GM19452 (cell line): Measurements from ENCODE around the gene STXBP5.
"Not testable (repeated sequence)": the region's sequence is repeated elsewhere in the genome, so short reads cannot be mapped to it uniquely, and the experiment has no call there.

Source experiments
- ATAC-seq: cut with Tn5 transposase; IDR thresholded peaks from one replicate; pipeline ENCODE4 v1.9.1; 2021; ENCODE audit not compliant: unreplicated experiment

Gene STXBP5

DNA sequence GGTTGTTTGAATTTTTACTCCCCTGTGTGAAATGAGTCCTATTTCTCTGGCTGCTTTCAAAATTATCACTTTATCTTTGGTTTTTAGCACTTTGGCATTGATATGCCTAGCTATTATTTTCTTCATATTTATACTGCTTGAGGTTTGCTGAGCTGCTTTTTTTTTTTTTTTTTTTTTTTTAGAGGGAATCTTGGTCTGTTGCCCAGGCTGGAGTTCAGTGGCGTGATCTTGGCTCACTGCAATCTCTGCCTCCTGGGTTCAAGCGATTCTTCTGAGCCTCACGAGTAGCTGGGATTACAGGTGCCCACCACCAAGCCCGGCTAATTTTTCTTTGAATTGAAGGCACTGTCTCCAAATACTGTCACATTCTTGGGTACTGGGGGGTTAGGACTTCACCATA, 40.6 kb downstream of the STXBP5 start:
- no peak for ATAC-seq

DNA sequence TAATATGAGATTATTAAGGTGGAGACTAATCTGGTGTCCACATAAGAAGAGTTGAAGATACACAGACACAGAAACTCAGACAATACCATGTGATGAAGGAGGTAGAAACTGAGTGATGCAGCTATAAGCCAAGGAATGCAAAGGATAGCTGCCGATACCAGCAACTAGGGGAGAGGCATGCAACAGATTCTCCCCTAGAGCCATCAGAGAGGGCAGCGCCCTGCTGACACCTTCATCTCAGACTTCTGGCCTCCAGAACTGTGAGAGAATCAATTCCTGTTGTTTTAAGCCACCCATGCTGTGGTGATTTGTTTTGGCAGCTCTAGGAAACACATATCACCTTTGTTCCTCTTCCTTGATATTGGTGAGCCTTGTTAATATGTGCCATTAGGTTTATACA, 41.5 kb downstream of the STXBP5 start:
- no peak for ATAC-seq

DNA sequence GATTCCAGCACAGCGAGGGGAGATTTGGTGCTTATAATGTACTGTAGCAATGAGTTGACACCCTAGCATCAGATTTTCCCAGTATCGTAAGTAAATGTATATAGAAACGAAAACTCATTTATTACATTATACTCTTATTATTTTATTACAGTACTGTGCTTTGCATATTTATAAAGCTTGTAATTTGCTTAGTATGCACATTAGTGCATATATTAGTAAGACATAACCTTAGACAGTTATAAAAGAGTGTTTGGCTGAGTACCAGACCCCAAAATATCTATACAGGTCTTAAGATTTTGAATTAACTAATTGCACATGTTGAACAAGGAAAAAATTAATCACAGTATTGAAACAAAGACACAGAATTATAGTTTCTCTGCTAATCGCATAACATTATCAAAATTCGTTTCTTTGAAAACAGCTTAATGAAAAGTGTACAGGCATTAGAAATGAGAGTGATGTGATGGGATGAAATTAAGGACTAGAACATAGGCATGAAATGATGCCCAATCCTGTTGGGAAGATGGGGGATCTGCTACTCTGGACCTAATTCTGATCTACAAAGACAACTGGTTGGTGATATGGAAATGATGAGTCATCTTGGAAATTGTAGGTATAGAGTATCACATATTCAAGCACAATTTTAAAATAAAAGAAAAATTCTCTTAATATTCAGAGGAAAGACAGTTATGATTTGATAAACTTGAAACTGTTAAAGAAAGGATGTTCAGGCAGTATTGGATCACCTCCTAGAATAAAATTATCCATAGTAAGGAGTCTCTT, 42.8 kb downstream of the STXBP5 start:
- ATAC-seq, result no peak

DNA sequence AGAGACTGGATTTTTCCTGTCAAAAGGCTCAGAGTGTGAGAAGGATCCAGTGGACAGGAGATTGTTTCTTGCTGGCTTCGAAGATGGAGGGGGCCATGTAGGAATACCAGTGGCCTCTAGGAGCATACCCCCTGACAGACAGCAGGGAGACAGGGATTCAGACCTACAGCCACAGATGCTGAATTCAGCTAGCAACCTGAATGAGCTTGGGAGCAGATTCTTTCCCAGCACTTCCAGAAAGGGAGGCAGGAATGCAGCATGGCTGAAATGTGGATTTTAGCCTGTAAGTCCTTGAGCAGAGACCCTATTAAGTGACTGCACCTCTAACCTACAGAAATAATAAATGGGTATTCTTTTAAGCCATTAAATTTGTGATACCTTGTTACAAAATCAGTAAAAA, 44.6 kb downstream of the STXBP5 start:
- no peak for ATAC-seq

DNA sequence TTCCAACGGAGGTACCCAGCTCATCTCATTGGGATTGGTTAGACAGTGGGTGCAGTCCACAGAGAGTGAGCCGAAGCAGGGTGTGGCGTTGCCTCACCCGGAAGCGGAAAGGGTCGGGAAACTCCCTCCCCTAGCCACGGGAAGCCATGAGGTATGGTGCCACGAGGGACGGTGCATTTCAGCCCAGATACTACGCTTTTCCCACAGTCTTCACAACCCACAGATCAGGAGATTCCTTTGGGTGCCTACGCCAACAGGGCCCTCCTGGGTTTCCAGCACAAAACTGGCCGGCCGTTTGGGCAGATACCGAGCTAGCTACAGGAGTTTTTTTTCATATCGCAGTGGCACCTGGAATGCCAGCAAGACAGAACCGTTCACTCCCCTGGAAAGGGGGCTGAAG, 46.9 kb downstream of the STXBP5 start:
- no peak for ATAC-seq

DNA sequence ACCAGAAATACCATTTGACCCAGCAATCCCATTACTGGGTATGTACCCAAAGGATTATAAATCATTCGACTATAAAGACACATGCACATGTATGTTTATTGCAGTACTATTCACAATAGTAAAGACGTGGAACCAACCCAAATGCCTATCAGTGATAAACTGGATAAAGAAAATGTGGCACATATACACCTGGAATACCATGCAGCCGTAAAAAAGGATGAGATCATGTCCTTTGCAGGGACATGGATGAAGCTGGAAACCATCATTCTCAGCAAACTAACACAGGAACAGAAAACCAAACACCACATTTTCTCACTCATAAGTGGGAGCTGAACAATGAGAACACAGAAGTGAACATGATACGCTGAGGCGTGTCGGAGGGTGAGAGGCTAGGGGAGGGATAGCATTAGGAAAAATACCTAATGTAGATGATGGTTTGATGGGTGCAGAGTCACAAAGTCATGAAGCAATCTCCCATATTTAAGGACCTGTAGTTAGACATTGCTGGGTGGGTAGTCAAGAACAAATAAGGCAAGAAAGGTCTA, 50.8 kb downstream of the STXBP5 start:
- not testable (repeated sequence) for ATAC-seq

DNA sequence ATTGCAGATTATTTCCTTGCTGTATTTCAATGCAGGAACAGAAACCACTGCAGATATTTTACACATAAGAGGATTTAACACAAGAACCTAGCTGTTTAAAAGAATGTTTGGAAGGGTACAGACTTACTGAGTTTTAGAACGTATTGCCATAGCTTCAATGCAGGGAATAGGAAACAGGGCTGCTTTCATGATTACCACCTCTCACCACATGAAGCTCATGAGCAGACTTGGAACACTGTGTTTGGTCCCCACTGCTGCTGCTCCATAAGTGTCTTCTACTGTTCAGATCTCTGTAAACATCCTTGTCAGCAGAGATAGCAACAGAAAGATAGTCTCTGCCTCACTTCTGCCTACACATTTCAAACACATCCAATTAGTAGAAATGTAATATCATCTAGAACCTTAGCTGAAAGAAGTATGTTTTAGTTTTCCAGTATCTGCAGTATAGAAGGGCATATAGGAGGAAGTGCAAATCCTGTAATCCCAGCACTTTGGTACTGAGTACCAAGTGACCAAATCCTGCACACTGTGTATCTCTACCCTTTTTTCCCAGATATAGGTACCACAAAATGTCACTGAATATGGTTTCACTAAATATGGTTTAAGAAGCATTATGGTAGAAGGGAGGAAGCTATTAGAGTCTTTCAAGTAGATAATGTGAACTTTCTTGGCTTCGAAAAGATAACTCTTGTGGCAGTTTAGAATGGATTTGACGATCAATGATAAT, 51.9 kb downstream of the STXBP5 start:
- ATAC-seq, result no peak

DNA sequence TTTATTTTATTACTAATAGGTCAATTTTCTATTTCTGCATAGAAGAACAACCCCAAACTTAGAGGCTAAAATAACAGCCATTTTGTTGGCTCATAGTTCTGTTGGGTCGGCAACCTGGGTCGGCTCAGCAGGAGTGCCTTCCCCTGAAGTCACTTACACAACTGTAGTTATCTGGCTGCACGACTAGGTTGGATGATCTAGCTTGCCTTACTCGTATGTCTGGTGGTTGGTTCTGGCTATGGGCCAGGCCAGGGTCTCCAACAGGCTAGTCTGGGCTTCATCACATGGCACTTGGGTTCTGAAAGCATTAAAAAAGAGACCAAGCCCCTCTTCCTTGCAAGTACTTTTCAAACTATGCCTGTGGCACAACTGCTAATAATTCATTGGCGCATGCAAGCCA, 53.5 kb downstream of the STXBP5 start:
- no peak for ATAC-seq

DNA sequence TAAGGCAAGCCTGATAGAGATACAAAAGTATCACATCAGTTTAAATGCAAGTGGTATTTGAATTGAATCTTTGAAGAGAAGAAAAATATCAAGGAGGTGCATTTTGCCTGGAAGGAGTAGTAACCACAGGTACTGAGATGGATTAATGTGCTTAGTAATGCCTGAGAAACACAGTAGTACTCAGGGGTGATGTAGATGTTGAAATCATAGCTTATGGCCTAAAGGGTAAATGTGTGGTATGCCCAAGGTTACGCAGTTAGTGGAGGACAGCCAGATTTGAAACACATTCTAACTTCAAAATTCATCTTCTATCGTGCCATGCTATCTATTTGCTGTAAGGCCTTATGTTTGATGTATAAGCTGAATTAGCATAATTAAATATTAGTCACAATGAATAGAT, 55.9 kb downstream of the STXBP5 start:
- ATAC-seq, result no peak

DNA sequence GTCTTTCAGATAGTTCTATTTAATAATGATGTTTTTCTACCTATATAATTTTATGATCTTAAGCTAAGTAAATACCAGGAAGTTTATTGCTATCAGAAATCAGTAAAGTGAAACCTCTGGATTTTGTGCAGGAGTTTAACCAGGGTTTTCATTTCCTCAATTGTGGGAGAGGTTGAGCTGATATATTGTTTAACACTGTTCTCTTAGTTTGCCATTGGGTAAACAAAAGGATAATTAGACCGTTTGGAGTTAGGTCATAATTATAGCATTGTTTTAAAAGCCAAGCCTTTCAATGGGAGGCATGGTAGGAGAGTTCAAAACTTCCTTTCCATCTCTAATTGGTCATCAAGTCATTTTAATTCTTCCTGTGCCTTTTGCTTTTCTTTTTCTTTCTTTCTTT, 58.7 kb downstream of the STXBP5 start:
- ATAC-seq, result no peak

DNA sequence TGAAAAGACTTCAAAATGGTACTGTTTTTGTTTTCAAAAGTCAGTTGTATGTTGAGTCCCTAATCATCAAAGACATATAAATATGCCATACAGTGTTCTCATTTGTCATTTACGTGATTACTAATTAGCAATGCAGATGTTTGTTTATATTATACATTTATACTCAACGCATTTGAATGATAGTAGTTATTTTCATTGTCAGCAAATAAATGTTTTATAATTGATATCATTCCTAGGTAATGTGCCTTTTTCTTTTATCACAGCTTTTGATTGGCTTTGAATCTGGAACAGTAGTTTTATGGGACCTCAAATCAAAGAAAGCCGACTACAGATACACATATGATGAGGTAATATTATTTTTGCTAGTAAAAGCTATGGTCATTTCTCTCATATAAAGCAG, 62.6 kb downstream of the STXBP5 start:
- no peak for ATAC-seq

DNA sequence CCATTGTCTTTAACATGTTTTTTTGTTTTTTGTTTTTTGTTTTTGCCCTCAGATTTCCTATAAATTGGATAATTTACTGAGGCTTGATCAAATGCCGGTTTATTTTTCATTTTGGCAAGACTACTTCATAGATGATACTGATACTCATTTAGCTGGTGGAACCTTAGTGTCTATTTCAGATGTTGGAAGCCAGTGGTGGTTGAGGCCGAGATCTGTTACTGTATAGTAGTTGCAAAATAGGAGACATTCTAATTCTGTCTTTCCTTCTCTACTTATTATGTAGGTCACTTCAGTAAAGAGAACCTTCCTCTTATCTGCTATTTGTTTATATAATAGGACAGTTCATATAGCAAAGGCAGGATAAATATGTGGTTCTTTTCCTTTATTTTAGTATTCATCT, 63.4 kb downstream of the STXBP5 start:
- no peak for ATAC-seq

DNA sequence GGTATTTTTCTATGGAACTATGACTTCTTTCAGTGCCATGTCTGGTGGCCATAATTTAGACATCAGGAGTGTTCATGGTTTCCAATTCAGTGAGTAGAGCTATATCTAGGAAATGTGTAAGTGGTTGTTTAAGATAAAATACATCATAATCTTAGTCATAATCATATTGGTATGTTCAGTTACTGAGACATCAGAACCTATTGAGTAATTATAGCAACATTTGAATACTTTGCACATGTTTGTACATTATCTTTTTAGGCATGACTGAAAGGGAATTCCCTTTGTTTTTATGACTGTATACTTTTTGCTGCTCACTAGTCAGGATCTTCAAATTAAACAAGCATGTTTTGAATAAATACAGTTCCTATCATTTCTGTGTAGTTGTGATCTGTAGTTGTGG, 64.0 kb downstream of the STXBP5 start:
- no peak for ATAC-seq

DNA sequence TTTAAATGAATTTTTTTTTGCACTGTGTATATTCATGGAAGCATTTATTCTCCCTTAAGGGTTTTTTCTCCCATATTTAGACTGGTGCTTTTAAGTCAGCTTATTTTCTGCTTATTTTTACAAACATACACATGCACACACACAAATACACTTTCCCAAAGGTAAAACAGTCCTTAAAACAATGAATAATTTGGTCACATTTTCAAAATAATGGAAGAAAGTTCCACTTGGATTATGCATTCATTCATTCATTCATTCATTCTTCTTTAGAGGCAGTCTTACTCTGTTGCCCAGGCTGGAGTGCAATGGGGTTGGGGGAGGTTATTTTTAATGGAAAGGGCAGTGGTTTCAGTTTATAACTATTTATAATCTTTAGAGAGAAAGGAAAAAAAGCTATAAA, 69.8 kb downstream of the STXBP5 start:
- ATAC-seq, result no peak

DNA sequence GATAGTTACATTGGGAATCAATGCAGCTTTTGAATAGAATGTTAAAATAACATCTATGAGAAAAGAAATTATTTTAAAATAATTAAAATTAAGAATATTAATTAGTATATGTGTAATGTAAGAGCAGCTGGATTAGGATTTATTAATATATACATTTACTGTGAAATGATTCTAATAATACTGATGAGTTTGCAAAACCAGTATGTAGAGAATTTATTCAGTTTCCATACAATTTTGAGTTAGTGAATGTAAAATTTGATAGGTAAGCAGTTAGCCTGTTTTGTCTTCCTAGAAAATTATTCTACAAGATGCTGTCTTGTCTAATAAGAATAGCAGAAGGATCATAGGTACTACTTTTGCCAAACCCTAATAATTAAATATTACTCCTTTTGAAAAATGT, 70.6 kb downstream of the STXBP5 start:
- ATAC-seq, result no peak

DNA sequence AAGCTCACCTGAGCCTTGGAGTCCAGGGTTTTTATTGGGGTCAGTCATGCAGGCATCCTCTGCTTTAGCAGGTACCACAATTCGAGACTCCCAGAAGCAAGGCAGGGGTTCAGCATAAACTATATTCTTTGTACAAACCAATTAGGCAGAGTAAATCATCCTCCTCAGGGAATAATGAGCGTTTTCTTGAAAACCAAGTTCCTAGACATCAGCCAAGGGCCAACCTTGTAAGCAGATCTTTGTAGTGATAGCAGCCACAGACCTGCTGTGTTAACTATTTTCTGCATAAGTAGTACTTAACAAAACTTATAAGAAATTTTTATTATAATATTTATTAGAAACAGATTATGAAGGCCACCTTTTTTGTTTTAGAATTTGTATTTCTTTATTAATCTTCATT, 74.7 kb downstream of the STXBP5 start:
- ATAC-seq, result no peak

DNA sequence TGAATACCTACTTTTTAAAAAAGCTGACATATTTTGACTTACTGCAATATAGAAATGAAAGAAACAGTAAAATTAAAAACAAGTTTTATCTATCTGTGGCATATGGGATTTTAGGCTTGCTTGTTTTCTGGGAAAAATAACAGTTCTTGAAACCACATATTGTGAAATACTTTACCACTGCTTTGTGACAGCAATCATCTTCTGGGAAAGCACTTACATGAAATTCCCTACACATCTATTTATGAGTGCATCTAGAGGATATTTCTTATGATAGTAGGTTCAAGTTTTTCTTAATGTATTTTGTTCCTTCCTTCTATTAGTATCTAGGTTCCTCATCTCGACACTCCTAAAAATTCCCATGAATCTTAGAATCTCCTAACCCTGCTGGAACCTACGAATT, 75.2 kb downstream of the STXBP5 start:
- no peak for ATAC-seq

DNA sequence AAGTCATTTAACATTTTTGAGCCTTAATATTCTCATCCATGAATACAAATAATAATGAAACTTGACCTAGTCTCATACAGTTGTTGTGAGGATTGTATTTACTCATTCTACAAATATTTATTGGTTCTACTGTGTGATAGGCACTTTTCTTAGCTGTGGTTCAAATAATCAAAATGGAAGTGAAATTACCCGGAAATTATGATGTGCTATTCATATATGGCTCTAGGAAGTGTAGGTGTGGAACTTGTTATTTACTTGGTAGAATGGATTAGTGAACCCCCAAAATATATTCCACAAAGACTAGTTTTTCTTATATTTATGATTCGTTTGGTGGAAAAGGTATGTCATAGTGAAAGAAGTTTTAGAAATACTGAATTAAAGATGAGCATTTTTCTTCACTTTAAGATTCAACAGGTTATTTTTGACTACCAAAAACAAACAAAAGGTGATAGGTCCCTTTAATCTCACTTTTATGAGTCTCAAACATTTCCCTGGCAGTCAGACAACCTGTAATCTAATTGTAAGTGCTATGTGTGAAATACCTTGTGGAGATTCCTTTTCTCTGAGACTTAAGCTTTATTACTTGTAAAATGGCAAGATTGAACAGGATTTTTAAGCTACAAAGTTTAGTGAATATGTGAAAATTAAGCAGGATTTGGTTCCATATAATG, 77.8 kb downstream of the STXBP5 start:
- ATAC-seq, result no peak

DNA sequence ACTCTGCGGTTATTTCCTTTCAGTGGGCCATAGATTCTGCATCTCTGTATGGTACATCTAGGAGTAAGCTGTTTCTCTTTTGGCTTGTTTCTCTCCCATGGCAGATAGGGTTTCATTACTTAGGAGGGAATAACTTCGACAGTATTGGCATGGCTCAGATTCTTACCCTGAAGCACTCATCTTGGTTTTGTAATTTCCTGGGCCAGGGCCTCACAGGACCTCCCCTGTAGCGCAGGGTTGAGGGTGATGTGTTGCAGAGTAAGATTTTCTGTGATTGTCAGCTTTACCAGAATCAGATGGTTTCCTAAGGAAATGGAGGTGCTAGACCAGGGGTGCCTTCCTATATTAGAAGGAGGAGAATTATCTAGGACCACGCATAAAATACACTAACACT, 78.3 kb downstream of the STXBP5 start:
- ATAC-seq, result no peak

DNA sequence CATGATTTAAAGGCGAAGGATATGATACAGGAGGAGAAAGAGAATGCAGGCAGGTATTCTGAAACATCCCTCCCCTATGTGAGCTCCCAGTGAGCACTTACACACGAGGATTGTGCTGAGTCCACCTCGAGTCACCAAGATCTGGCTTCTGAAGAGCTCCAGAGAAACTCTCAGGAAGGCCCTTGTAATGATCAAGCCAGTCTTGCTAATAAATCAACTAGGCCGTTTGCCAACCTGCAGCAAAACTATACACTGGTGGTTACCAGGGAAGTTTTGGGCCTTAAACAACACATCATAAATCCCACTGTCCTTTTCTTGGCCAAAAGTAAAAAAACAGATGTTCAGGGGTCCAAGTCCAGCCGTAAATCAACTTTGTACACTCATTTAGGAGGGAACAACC, 79.2 kb downstream of the STXBP5 start:
- no peak for ATAC-seq

DNA sequence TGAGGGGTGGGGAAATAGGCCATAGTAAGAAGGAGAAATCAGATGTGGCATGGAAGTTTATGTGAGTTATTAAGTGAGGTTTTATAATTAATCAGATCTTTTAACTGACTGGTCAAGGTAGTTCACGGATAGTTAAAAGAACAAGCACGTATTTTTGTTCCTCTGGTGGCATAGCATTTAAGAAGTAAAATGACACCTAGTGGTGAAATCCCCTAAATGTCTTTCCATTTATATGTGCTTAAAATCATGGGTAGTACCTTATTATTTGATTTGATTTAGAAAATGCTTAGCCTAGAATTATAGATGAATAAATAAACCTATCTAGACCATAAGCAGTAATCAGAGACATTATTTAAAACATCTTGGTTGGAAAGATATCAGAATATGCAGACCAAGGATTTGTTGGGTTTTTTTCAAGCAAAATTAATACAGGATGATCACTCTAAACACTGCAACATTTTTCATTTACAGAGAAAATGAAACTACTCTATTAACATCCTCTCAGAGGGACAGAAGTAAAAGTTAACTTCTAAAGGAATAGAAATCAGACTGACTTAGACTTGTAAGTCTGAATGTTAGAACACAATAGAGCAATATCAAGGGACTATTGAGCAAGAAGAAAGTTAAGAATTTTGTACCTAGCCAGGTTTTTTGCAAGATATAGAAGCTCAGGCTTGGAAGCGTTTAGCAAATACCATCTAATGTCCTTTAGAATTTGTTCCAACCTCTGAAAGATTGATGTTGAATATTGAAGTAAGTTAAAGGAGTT, 81.1 kb downstream of the STXBP5 start:
- no peak for ATAC-seq
